HEK293 (cell line): Measurements from ENCODE around the gene DNAJB14.

ENCODE experiments used
- CTCF ChIA-PET: fragments of 350-600 bp; formaldehyde crosslinking; extraction: SDS; loops from one replicate; lab custom pipeline; 2021; ENCODE audit warnings: antibody characterized with exemption; lab: Yijun Ruan, JAX
- POLR2A ChIA-PET: fragments of 300-600 bp; formaldehyde crosslinking; extraction: SDS; loops from one replicate; lab custom pipeline; 2020; ENCODE audit warnings: antibody characterized with exemption, inconsistent platforms; lab: Yijun Ruan, JAX
- H3K27ac ChIP-seq: fragments of 200-500 bp; sonication (Bioruptor generic); 2 replicates; pipeline ENCODE4 v1.5.1; 2014; ENCODE audit warnings: low read depth, low read length, control low read depth, inconsistent platforms; ENCODE audit errors: extremely low read depth
- H3K36me3 ChIP-seq, 2 experiments: fragments of 200-500 bp in 1 of 2; sonication (Bioruptor generic) in 1 of 2; 1 replicate in 1 of 2; 2 replicates in 1 of 2; pipeline ENCODE4 v1.5.1; 2014 to 2017; ENCODE audit warnings: inconsistent platforms in 2 of 2, low read length in 2 of 2; ENCODE audit not compliant: control insufficient read depth in 2 of 2, insufficient read depth in 1 of 2
- H3K4me1 ChIP-seq: fragments of 200-500 bp; sonication (Bioruptor generic); 2 replicates; pipeline ENCODE4 v1.5.1; 2014; ENCODE audit warnings: mild to moderate bottlenecking, low read length, inconsistent platforms; ENCODE audit not compliant: control insufficient read depth, insufficient read depth
- H3K4me3 ChIP-seq: 2 replicates; pipeline ENCODE4 v1.5.1; 2011; ENCODE audit warnings: low read depth, mild to moderate bottlenecking, control low read depth, low read length, moderate library complexity
- H3K9me3 ChIP-seq: fragments of 200-500 bp; sonication (Bioruptor generic); 2 replicates; pipeline ENCODE4 v1.5.1; 2014; ENCODE audit warnings: low read depth, low read length, inconsistent platforms; ENCODE audit not compliant: control insufficient read depth, insufficient read depth
- HOXC10 ChIP-seq: sonication (generic); formaldehyde crosslinking; IDR thresholded peaks from 2 replicates; pipeline ENCODE4 v1.8.1; 2023; ENCODE audit warnings: mild to moderate bottlenecking, missing genetic modification reagents
- KLF16 ChIP-seq: fragments of 450-650 bp; formaldehyde crosslinking; IDR thresholded peaks from 2 replicates; pipeline ENCODE4 v1.5.1; 2017; ENCODE audit warnings: missing biosample characterization, missing genetic modification characterization
- PRDM1 ChIP-seq: fragments of 450-650 bp; formaldehyde crosslinking; IDR thresholded peaks from 2 replicates; pipeline ENCODE4; 2016; ENCODE audit warnings: missing biosample characterization, missing genetic modification characterization
- REST ChIP-seq: fragments of 450-650 bp; formaldehyde crosslinking; IDR thresholded peaks from 2 replicates; pipeline ENCODE4 v1.5.1; 2016; ENCODE audit warnings: missing biosample characterization, missing genetic modification characterization
- SETDB1 ChIP-seq: IDR thresholded peaks from one replicate; pipeline ENCODE4 v1.6.1; 2017; ENCODE audit warnings: mild to moderate bottlenecking, low read length, moderate library complexity, mixed read lengths; ENCODE audit not compliant: insufficient read length
- ZNF133 ChIP-seq: fragments of 450-650 bp; formaldehyde crosslinking; IDR thresholded peaks from 2 replicates; pipeline ENCODE4 v1.5.1; 2016; ENCODE audit warnings: missing biosample characterization, missing genetic modification characterization
- ZNF146 ChIP-seq: fragments of 450-650 bp; formaldehyde crosslinking; IDR thresholded peaks from 2 replicates; pipeline ENCODE4 v1.5.1; 2016; ENCODE audit warnings: missing biosample characterization, missing genetic modification characterization
- ZNF16 ChIP-seq: fragments of 450-650 bp; formaldehyde crosslinking; IDR thresholded peaks from 2 replicates; pipeline ENCODE4 v1.5.1; 2016; ENCODE audit warnings: low read depth, missing biosample characterization, missing genetic modification characterization
- ZNF248 ChIP-seq: fragments of 450-650 bp; formaldehyde crosslinking; IDR thresholded peaks from 2 replicates; pipeline ENCODE4 v1.5.1; 2017; ENCODE audit warnings: missing biosample characterization, missing genetic modification characterization
- ZNF362 ChIP-seq: fragments of 450-650 bp; formaldehyde crosslinking; IDR thresholded peaks from 2 replicates; pipeline ENCODE4 v1.5.1; 2016; ENCODE audit warnings: missing biosample characterization, missing genetic modification characterization
- ZNF37A ChIP-seq: fragments of 450-650 bp; IDR thresholded peaks from 2 replicates; pipeline ENCODE4 v1.5.1; 2018; ENCODE audit warnings: missing biosample characterization, missing genetic modification characterization
- ZNF391 ChIP-seq: fragments of 450-650 bp; formaldehyde crosslinking; IDR thresholded peaks from 2 replicates; pipeline ENCODE4 v1.5.1; 2016; ENCODE audit warnings: low read depth, missing biosample characterization, missing genetic modification characterization, borderline replicate concordance
- ZNF521 ChIP-seq: fragments of 450-650 bp; formaldehyde crosslinking; IDR thresholded peaks from 2 replicates; pipeline ENCODE4 v1.5.1; 2017; ENCODE audit warnings: missing biosample characterization, mild to moderate bottlenecking, missing genetic modification characterization
- ZNF544 ChIP-seq: fragments of 450-650 bp; formaldehyde crosslinking; IDR thresholded peaks from 2 replicates; pipeline ENCODE4 v1.5.0; 2017; ENCODE audit warnings: missing biosample characterization, missing genetic modification characterization
- ZNF549 ChIP-seq: fragments of 450-650 bp; IDR thresholded peaks from 2 replicates; pipeline ENCODE4 v1.5.1; 2018; ENCODE audit warnings: missing biosample characterization, missing genetic modification characterization, mild to moderate bottlenecking, inconsistent platforms, moderate library complexity
- ZNF654 ChIP-seq: fragments of 450-650 bp; formaldehyde crosslinking; IDR thresholded peaks from 2 replicates; pipeline ENCODE4 v1.5.1; 2016; ENCODE audit warnings: low read depth, missing biosample characterization, missing genetic modification characterization
- ZNF677 ChIP-seq: fragments of 450-650 bp; IDR thresholded peaks from 2 replicates; pipeline ENCODE4 v1.5.0; 2018; ENCODE audit warnings: missing biosample characterization, mild to moderate bottlenecking, missing genetic modification characterization, moderate library complexity
- ZNF792 ChIP-seq: fragments of 450-650 bp; formaldehyde crosslinking; IDR thresholded peaks from 2 replicates; pipeline ENCODE4 v1.5.1; 2016; ENCODE audit warnings: missing biosample characterization, missing genetic modification characterization
- TF ChIP-seq, protein P1 (sequence below): fragments of 450-650 bp; formaldehyde crosslinking; IDR thresholded peaks from 2 replicates; pipeline ENCODE4 v1.5.1; 2016; ENCODE audit warnings: missing biosample characterization, missing genetic modification characterization
- TF ChIP-seq, protein P2 (sequence below): fragments of 450-650 bp; formaldehyde crosslinking; IDR thresholded peaks from 2 replicates; pipeline ENCODE4 v1.5.1; 2016; ENCODE audit warnings: missing biosample characterization, missing genetic modification characterization

DNAJB14 gene

DNA sequence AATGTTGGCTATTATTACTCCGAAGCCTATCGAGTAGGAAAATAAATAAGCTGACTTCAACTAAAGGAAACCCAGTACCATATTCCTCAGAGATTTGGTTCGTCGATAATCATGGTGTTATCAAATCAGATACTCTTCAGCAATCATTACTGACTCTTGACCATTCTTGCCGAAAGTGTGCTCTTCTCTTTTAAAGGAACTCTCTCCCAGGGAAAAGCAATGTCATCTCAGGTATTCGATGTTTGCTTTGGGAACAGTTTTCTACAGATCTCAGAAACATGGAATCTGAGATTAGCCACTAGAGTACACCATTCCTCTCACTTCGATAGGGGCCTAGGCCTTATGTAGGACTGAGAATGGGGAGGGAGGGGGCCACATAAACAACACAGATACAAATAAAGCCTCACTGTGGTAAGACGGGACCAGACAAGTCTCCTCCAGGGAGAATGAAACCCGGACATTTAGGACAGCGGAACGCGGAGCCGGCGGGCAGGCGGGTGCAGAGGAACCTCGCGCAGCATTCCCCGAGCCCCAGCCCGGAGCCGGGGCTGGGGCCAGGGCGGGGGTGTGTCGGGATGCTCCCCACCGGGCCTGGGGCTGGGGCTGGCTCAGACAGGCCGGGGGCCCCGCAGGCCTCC is 581 bp downstream of the DNAJB14 start (continued):
- peak; percentile 72; the same call in 1 of the 2 replicates for TF ChIP-seq PRDM1 (tag by site-specific recombination)

DNA sequence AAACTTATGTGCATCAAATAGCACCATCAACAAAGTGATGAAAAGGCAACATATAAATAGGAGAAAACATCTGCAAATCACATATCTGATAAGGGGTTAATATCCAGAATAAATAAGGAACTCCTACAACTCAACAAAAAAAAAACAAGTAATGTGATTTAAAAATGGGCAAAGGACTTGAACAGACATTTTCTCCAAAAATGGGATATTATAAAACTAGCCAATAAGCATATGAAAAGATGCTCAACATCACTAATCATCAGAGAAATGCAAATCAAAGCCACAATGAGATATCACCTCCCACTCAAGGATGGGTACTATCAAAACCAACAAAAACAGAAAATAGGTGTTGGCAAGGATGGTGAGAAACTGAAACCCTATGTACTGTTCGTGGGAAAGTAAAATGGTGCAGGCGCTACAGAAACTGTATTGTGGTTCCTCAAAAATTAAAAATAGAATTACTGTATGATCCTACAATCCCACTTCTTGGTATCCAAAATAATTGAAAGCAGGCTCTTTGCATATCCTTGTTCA is 2.4 kb downstream of the DNAJB14 start:
- Histone ChIP-seq H3K36me3 (peaks cover 3 to 41% of the 10 kb centered on the region in 2 experiments; a peak in 2 of 3 replicates), H3K4me3 (no peak overlapping the region), H3K9me3 (no peaks in the 10 kb centered on the region), H3K4me1 (no peaks in the 10 kb centered on the region), H3K27ac (no peak overlapping the region)
- no peak for TF ChIP-seq REST (tag by site-specific recombination)
- TF ChIP-seq, protein P1, sequence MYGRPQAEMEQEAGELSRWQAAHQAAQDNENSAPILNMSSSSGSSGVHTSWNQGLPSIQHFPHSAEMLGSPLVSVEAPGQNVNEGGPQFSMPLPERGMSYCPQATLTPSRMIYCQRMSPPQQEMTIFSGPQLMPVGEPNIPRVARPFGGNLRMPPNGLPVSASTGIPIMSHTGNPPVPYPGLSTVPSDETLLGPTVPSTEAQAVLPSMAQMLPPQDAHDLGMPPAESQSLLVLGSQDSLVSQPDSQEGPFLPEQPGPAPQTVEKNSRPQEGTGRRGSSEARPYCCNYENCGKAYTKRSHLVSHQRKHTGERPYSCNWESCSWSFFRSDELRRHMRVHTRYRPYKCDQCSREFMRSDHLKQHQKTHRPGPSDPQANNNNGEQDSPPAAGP (tag by site-specific recombination) = no peak
- no peak for TF ChIP-seq ZNF549 (tag by site-specific recombination)
- no peak for TF ChIP-seq ZNF544 (tag by site-specific recombination)
- TF ChIP-seq ZNF677 (tag by site-specific recombination) = no peak
- TF ChIP-seq ZNF146 (tag by site-specific recombination) = no peak
- CTCF ChIA-PET = no interaction called here
- POLR2A ChIA-PET = no interaction called here

GRCh38 chr4:99938243-99938753 is 8.1 kb downstream of the DNAJB14 start:
- no peak overlapping the region for H3K27ac ChIP-seq
- ChIA-PET POLR2A (no interaction called here), CTCF (no interaction called here)
- H3K4me3 ChIP-seq = no peak overlapping the region
- H3K4me1 ChIP-seq = no peaks in the 10 kb centered on the region
- no peaks in the 10 kb centered on the region for H3K9me3 ChIP-seq
- no peak for TF ChIP-seq KLF16 (tag by site-specific recombination)
- no peak for TF ChIP-seq ZNF391 (tag by site-specific recombination)
- no peak for TF ChIP-seq ZNF521 (tag by site-specific recombination)
- TF ChIP-seq ZNF792 (tag by site-specific recombination) = no peak
- TF ChIP-seq ZNF654 = no peak
- no peak for TF ChIP-seq ZNF248 (tag by site-specific recombination)
- TF ChIP-seq, all 188 proteins: peak for 0
- peaks cover 0 to 17% of the 10 kb centered on the region in 2 experiments; a peak in 2 of 3 replicates for H3K36me3 ChIP-seq

GRCh38 chr4:99934891-99935290 is 11.5 kb downstream of the DNAJB14 start:
- H3K27ac ChIP-seq = no peak overlapping the region
- H3K36me3 ChIP-seq = peaks cover 0 to 17% of the 10 kb centered on the region in 2 experiments; a peak in 1 of 3 replicates
- POLR2A ChIA-PET = interaction anchor here (0.7 kb wide), 1 partner anchor 15 kb away, joined by 3 read pairs; the partner anchor contains the start of gene H2AZ1
- CTCF ChIA-PET = no interaction called here
- no peak overlapping the region for H3K4me3 ChIP-seq
- no peaks in the 10 kb centered on the region for H3K9me3 ChIP-seq
- no peaks in the 10 kb centered on the region for H3K4me1 ChIP-seq
- TF ChIP-seq ZNF362 (tag by site-specific recombination) (0 out of 2 replicates have a peak, but pooled peaks have one; percentile 18), ZNF16 (no peak), ZNF37A (tag by site-specific recombination) (no peak), HOXC10 (CRISPR knock-in tag) (no peak), ZNF133 (tag by site-specific recombination) (peak; percentile 99), SETDB1 (peak; percentile 79)
- TF ChIP-seq, protein P2, sequence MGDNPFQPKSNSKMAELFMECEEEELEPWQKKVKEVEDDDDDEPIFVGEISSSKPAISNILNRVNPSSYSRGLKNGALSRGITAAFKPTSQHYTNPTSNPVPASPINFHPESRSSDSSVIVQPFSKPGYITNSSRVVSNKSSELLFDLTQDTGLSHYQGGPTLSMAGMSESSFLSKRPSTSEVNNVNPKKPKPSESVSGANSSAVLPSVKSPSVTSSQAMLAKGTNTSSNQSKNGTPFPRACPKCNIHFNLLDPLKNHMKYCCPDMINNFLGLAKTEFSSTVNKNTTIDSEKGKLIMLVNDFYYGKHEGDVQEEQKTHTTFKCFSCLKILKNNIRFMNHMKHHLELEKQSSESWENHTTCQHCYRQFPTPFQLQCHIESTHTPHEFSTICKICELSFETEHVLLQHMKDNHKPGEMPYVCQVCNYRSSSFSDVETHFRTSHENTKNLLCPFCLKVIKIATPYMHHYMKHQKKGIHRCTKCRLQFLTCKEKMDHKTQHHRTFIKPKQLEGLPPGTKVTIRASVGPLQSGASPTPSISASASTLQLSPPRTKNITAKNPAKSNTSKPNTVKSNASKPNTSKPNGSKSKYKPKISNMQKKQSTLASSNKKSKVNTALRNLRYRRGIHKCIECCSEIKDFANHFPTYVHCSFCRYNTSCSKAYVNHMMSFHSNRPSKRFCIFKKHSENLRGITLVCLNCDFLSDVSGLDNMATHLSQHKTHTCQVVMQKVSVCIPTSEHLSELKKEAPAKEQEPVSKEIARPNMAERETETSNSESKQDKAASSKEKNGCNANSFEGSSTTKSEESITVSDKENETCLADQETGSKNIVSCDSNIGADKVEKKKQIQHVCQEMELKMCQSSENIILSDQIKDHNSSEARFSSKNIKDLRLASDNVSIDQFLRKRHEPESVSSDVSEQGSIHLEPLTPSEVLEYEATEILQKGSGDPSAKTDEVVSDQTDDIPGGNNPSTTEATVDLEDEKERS (tag by site-specific recombination) = 0 out of 2 replicates have a peak, but pooled peaks have one; percentile 30
